GM18498 (cell line): ENCODE data around the gene RPS23.
"Not testable (repeated sequence)": the region's sequence is repeated elsewhere in the genome, so short reads cannot be mapped to it uniquely, and the experiment has no call there.

Experiments
- ATAC-seq: cut with Tn5 transposase; IDR thresholded peaks from one replicate; pipeline ENCODE4 v1.9.1; 2021; ENCODE audit warnings: mild to moderate bottlenecking, moderate library complexity; ENCODE audit not compliant: unreplicated experiment

RPS23 gene

GRCh38 chr5:82290908-82291307 is 12.8 kb upstream of the RPS23 start:
- no peak for ATAC-seq

GRCh38 chr5:82290005-82290404 is 11.9 kb upstream of the RPS23 start:
- ATAC-seq: no peak

GRCh38 chr5:82287625-82288024 is 9.5 kb upstream of the RPS23 start:
- no peak for ATAC-seq

GRCh38 chr5:82285206-82285605 is 7.1 kb upstream of the RPS23 start:
- ATAC-seq: no peak

GRCh38 chr5:82283893-82284292 is 5.7 kb upstream of the RPS23 start:
- ATAC-seq: no peak

- ATAC-seq: no peak
Observed at GRCh38 chr5:82278711-82279370, 687 bp upstream of the RPS23 start.

- no peak for ATAC-seq
Observed at GRCh38 chr5:82277613-82277986, 554 bp downstream of the RPS23 start.

- ATAC-seq: no peak
Observed at GRCh38 chr5:82276800-82277612, 1.1 kb downstream of the RPS23 start.

- ATAC-seq: no peak
Observed at GRCh38 chr5:82275216-82275664, 2.9 kb downstream of the RPS23 start.

GRCh38 chr5:82274343-82275211 is 3.6 kb downstream of the RPS23 start:
- no peak for ATAC-seq

GRCh38 chr5:82273426-82273825 is 4.7 kb downstream of the RPS23 start:
- not testable (repeated sequence) for ATAC-seq

GRCh38 chr5:82272571-82273356 is 5.4 kb downstream of the RPS23 start:
- not testable (repeated sequence) for ATAC-seq

- ATAC-seq: not testable (repeated sequence)
Observed at GRCh38 chr5:82269363-82269762, 8.8 kb downstream of the RPS23 start.

- not testable (repeated sequence) for ATAC-seq
Observed at GRCh38 chr5:82267297-82267933, 10.7 kb downstream of the RPS23 start.

GRCh38 chr5:82265047-82265446 is 13.1 kb downstream of the RPS23 start:
- no peak for ATAC-seq

GRCh38 chr5:82259172-82259800 is 18.9 kb downstream of the RPS23 start:
- no peak for ATAC-seq

GRCh38 chr5:82257729-82258128 is 20.4 kb downstream of the RPS23 start:
- no peak for ATAC-seq

GRCh38 chr5:82257247-82257646 is 20.9 kb downstream of the RPS23 start:
- no peak for ATAC-seq

- no peak for ATAC-seq
Observed at GRCh38 chr5:82255844-82256243, 22.3 kb downstream of the RPS23 start.

- ATAC-seq: no peak
Observed at GRCh38 chr5:82252744-82253143, 25.4 kb downstream of the RPS23 start.
